Measurements from ENCODE around the gene TRABD.
"Not testable (repeated sequence)": the region's sequence is repeated elsewhere in the genome, so short reads cannot be mapped to it uniquely, and the experiment has no call there.

Gene TRABD

GRCh38 chr22:50185375-50186087 is at the start of gene TRABD:
TSS of gene TRABD (plus strand) at chr22:50185913. CDS start at chr22:50193061, 7,148 bp downstream.
- peak; percentile 73 for DNase-seq

GRCh38 chr22:50136581-50137015 is 49.1 kb upstream of the TRABD start:
- DNase-seq, result no peak

GRCh38 chr22:50137277-50137676 is 48.4 kb upstream of the TRABD start:
- not testable (repeated sequence) for DNase-seq

- DNase-seq, result no peak
These were observed 47.7 kb upstream of the TRABD start for GRCh38 chr22:50138041-50138440.

GRCh38 chr22:50138988-50139387 is 46.7 kb upstream of the TRABD start:
- no peak for DNase-seq

- peak; percentile 91 for DNase-seq
These were observed 45.8 kb upstream of the TRABD start for GRCh38 chr22:50139843-50140415.

- DNase-seq, result no peak
These were observed 45.1 kb upstream of the TRABD start for GRCh38 chr22:50140615-50141014.

- peak; percentile 25 for DNase-seq
These were observed 44.3 kb upstream of the TRABD start for GRCh38 chr22:50141462-50141861.

- peak; percentile 22 for DNase-seq
These were observed 43.8 kb upstream of the TRABD start for GRCh38 chr22:50141891-50142363.

GRCh38 chr22:50143096-50143495 is 42.6 kb upstream of the TRABD start:
- no peak for DNase-seq

- no peak for DNase-seq
These were observed 41.6 kb upstream of the TRABD start for GRCh38 chr22:50144005-50144614.

- no peak for DNase-seq
These were observed 39.8 kb upstream of the TRABD start for GRCh38 chr22:50145721-50146438.

GRCh38 chr22:50146439-50147238 is 39.1 kb upstream of the TRABD start:
- peak; percentile 16 for DNase-seq

- not testable (repeated sequence) for DNase-seq
These were observed 38.2 kb upstream of the TRABD start for GRCh38 chr22:50147258-50148165.

- DNase-seq, result no peak
These were observed 37.6 kb upstream of the TRABD start for GRCh38 chr22:50148166-50148500.

GRCh38 chr22:50148991-50149721 is 36.6 kb upstream of the TRABD start:
- DNase-seq, result no peak

- DNase-seq, result no peak
These were observed 35.3 kb upstream of the TRABD start for GRCh38 chr22:50150161-50151129.

GRCh38 chr22:50151571-50152537 is 33.9 kb upstream of the TRABD start:
- no peak for DNase-seq
